Effector memory CD4-positive, alpha-beta T cell (primary cell): Measurements from ENCODE around the gene NPRL2.
A peak's percentile ranks its signal among the peaks of the same experiment; 100 is the strongest.

Source experiments
- DNase-seq, 3 donors: peaks; one replicate each; pipeline ENCODE4 v3.0.0-alpha.2; 2020
- H3K27ac ChIP-seq: 2 replicates; pipeline ENCODE4 v1.7.0; 2013; ENCODE audit warnings: mild to moderate bottlenecking, low read length, moderate library complexity; ENCODE audit not compliant: insufficient read depth, poor library complexity, severe bottlenecking
- H3K27me3 ChIP-seq: replicated peaks from 2 replicates; pipeline ENCODE4 v1.7.0; 2013; ENCODE audit warnings: mild to moderate bottlenecking, low read length; ENCODE audit not compliant: insufficient read depth, control insufficient read depth, poor library complexity, severe bottlenecking
- H3K36me3 ChIP-seq: 2 replicates; pipeline ENCODE4 v1.7.0; 2013; ENCODE audit warnings: mild to moderate bottlenecking, low read length, moderate library complexity; ENCODE audit not compliant: control insufficient read depth, insufficient read depth
- H3K4me1 ChIP-seq: 2 replicates; pipeline ENCODE4 v1.7.0; 2013; ENCODE audit warnings: low read length, mild to moderate bottlenecking; ENCODE audit not compliant: control insufficient read depth, insufficient read depth, poor library complexity, severe bottlenecking
- H3K4me3 ChIP-seq: 2 replicates; pipeline ENCODE4 v1.7.0; 2013; ENCODE audit warnings: low read length, low read depth, mild to moderate bottlenecking; ENCODE audit not compliant: insufficient read depth, poor library complexity, severe bottlenecking
- H3K9me3 ChIP-seq: 2 replicates; pipeline ENCODE4 v1.7.0; 2013; ENCODE audit warnings: mild to moderate bottlenecking, low read length, moderate library complexity; ENCODE audit not compliant: control insufficient read depth

Gene NPRL2

DNA sequence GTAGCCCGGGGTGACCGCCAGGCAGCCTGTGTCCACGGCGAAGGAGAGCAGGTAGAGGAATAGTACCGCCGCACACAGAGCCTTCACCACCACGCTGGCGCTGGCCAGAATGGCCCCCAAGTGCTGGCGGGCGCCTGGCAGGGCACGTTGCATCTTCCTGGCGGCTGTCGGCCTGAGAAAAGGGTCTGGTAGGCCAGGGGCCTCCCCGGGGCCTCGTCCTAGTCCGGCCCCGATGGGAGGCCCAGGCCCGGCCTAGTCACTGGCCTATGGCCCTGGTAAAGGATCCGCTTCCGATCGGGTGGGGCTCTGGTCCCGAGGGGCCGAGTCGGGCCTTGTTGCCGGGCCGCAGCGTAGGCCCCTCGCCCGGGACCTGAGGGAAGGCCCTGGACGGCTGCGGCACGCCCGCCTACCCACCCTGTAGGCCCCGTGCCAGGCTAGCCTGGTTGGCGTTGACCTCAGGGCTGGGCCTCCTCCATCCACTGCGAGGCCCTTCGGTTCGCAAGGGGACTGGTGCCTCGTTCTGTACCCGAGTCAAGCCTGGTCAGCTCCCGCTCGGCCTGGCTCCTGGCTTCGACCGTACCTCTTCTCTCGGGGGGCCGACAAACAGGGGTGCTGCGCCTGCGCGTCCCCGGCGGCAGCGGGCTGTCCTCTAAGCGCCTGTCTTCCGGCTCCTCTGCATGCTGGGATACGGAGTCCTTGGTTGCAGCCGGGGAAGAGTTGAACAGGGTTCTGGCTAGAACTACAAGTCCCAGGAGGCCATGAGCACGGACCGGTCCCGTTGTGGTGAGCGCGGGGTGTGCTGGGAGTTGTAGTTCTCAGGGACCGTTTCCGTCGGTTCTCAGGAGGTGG is 8.6 kb upstream of the NPRL2 start, which contains the start of gene TMEM115:
TSS of gene TMEM115 (minus strand) at position 611 of the 849 bp plus-strand sequence. CDS start at position 153, 458 bp downstream.
- H3K27me3 ChIP-seq = no peaks in the 10 kb centered on the region
- DNase-seq = peak; percentile 89 to 95 (median 92)
- peak within 1 kb of the TSS; percentile 87 for H3K27ac ChIP-seq
- peak within 1 kb of the TSS; percentile 62 for H3K4me3 ChIP-seq
- peaks cover 35% of the 10 kb centered on the region for H3K4me1 ChIP-seq
- H3K9me3 ChIP-seq = no peaks in the 10 kb centered on the region
- H3K36me3 ChIP-seq = peaks cover 25% of the 10 kb centered on the region

DNA sequence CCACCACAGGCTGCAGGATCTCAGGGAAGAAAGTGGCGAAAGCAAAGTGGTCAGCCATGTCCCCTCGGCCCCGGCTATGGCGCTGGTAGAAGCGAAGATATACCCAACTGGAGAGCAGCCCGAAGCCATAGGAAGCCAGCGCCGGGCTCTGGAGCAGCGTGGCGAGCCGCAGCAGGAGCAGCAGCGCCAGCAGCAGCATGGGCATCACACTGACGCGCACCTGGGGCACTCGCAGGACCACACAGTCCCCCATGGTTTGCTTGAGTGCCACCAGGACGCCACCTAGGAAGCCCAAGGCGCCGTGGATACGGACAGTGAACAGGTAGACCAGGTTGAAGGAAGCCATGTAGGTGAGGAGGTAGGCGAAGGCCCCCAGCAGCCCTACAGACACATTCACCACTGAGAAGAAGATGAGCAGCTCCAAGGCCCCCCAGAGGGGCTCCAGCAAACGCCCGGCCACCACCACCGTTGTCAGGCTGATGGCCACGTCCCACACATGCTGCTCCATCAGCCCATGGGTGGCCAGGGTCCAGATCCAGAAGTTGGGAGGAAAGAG is 7.9 kb upstream of the NPRL2 start:
- Histone ChIP-seq H3K36me3 (peaks cover 32% of the 10 kb centered on the region), H3K4me3 (peak overlapping the region; percentile 62), H3K9me3 (no peaks in the 10 kb centered on the region)

DNA sequence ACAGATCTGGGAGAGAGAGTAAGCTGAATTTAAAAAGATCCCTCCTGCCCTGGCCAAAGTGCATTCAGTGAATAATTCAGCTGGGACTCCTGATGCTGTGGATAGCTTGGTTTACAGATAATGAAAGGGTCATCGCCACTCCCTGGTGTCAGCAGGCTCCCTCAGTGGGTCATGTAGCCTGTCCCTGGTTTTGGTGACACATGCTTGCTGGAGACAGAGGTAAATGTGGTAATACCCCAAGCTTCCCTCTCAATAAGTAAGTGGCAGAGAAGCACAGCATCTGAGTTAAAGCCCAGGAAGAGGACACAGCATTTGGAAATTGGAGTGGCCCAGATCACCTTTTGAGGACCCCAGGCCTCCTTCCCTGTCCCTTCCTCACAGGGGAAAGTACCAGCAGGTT is 6.9 kb upstream of the NPRL2 start:
- Histone ChIP-seq H3K36me3 (peaks cover 40% of the 10 kb centered on the region), H3K9me3 (no peaks in the 10 kb centered on the region)
- DNase-seq = no peak

More for the DNA sequence above, 7.9 kb upstream of the NPRL2 start:
- Histone ChIP-seq H3K27ac (peak overlapping the region; percentile 87), H3K27me3 (no peaks in the 10 kb centered on the region), H3K4me1 (peaks cover 35% of the 10 kb centered on the region)
- no peak for DNase-seq

GRCh38 chr3:50356553-50356952 is 6.0 kb upstream of the NPRL2 start:
- H3K27ac ChIP-seq = no peak overlapping the region
- no peak overlapping the region for H3K4me3 ChIP-seq
- DNase-seq = no peak
- H3K36me3 ChIP-seq = peaks cover 40% of the 10 kb centered on the region
- no peaks in the 10 kb centered on the region for H3K9me3 ChIP-seq
- no peaks in the 10 kb centered on the region for H3K27me3 ChIP-seq
- H3K4me1 ChIP-seq = peaks cover 39% of the 10 kb centered on the region

More for the DNA sequence above, 6.9 kb upstream of the NPRL2 start:
- peaks cover 35% of the 10 kb centered on the region for H3K4me1 ChIP-seq
- no peaks in the 10 kb centered on the region for H3K27me3 ChIP-seq
- peak overlapping the region; percentile 6 for H3K4me3 ChIP-seq
- peak overlapping the region; percentile 87 for H3K27ac ChIP-seq

GRCh38 chr3:50355829-50356552 is 5.4 kb upstream of the NPRL2 start:
- Histone ChIP-seq H3K27me3 (no peaks in the 10 kb centered on the region), H3K4me3 (no peak overlapping the region), H3K27ac (peak overlapping the region; percentile 10), H3K36me3 (peaks cover 40% of the 10 kb centered on the region), H3K9me3 (no peaks in the 10 kb centered on the region), H3K4me1 (peaks cover 44% of the 10 kb centered on the region)
- DNase-seq = no peak

DNA sequence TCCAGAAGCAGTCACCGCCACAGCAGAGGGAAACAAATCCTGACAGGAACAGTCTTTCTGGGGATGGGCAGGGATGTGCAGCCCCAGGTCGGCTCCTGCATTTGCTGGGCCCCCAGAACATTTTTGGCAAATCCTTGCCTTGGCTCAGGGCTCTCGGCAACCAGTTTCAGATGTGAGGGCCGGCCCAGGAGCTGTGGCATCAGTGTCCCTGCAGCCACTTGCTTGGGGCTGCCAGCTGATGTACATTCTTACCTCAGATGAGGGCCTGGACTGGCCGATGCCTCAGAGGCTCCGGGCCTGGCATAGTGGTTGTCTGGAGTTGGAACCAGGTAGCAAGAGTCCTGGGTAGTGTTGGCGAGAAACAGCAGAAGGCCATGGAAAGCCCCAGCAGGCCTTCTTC is 4.3 kb upstream of the NPRL2 start:
- H3K36me3 ChIP-seq = peaks cover 40% of the 10 kb centered on the region
- H3K27ac ChIP-seq = no peak overlapping the region

GRCh38 chr3:50354186-50354764 is 3.7 kb upstream of the NPRL2 start:
- H3K4me1 ChIP-seq = peaks cover 53% of the 10 kb centered on the region
- DNase-seq = no peak
- H3K4me3 ChIP-seq = no peak overlapping the region
- no peaks in the 10 kb centered on the region for H3K27me3 ChIP-seq
- H3K36me3 ChIP-seq = peaks cover 41% of the 10 kb centered on the region
- no peaks in the 10 kb centered on the region for H3K9me3 ChIP-seq
- no peak overlapping the region for H3K27ac ChIP-seq

More for the DNA sequence above, 4.3 kb upstream of the NPRL2 start:
- H3K27me3 ChIP-seq = no peaks in the 10 kb centered on the region
- no peaks in the 10 kb centered on the region for H3K9me3 ChIP-seq
- no peak for DNase-seq
- H3K4me3 ChIP-seq = no peak overlapping the region
- peaks cover 50% of the 10 kb centered on the region for H3K4me1 ChIP-seq

GRCh38 chr3:50353245-50354004 is 2.9 kb upstream of the NPRL2 start:
- Histone ChIP-seq H3K4me1 (peaks cover 50% of the 10 kb centered on the region), H3K9me3 (no peaks in the 10 kb centered on the region), H3K27me3 (no peaks in the 10 kb centered on the region), H3K36me3 (peaks cover 49% of the 10 kb centered on the region), H3K4me3 (no peak overlapping the region), H3K27ac (no peak overlapping the region)
- no peak for DNase-seq

DNA sequence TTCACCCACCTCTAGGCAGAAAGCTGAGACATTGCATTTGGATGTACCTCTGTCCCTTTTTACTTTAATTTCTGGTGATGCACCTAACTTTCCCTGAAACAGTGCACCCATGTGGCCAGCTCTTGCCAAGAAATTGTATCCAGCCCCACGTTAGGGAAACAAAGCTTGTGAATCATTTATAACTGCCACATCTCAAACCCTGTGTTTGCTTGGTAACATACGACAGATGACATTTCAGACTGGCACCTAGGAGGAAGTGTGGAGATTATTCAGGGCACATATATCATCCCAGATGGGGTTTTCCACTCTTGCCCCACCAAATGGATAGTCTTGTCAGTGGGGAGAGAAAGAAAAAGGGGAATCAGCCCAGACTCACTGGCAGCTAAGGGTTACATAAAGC is 2.2 kb upstream of the NPRL2 start:
- DNase-seq = no peak
- H3K27ac ChIP-seq = no peak overlapping the region
- peaks cover 44% of the 10 kb centered on the region for H3K4me1 ChIP-seq

More for the DNA sequence above, 2.2 kb upstream of the NPRL2 start:
- no peak overlapping the region for H3K4me3 ChIP-seq
- peaks cover 53% of the 10 kb centered on the region for H3K36me3 ChIP-seq
- H3K9me3 ChIP-seq = no peaks in the 10 kb centered on the region
- no peaks in the 10 kb centered on the region for H3K27me3 ChIP-seq
